ENCODE measurements around the gene HINT3. TPM values are rescaled to one million over a fixed set of nuclear protein-coding genes. Genes with fewer than 3 reads are reported as not detected.
"Not testable (repeated sequence)": the region's sequence is repeated elsewhere in the genome, so short reads cannot be mapped to it uniquely, and the experiment has no call there.

Gene HINT3
- total RNA-seq, 1 donor from 2014 or later, result 81.1 TPM

GRCh38 chr6:126002755-126003679 lies 46.4 kb downstream of the HINT3 start:
- DNase-seq, result no peak

DNA sequence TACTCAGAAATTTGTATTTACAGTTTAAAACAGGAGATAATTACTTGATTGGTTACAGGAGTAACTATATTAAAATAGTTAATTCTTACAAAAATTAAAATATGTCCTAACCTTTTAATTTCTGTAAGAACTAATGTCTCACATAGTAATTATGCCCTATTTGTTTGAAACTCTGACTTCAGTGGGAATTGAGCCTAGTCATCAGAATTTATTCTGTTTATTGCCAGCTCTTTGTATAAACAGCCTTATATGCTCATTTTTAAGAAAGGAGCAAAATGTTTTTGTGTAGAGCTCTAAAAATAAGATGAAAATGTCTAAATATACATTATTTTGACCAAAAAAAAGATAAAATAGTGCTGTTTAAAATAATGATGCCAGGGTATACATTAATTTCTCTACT lies 51.2 kb downstream of the HINT3 start:
- no peak for DNase-seq

GRCh38 chr6:126010040-126010439 lies 53.5 kb downstream of the HINT3 start:
- no peak for DNase-seq

GRCh38 chr6:126015863-126016262 lies 59.3 kb downstream of the HINT3 start:
- no peak for DNase-seq

- DNase-seq, result no peak
These were observed 60.0 kb downstream of the HINT3 start for GRCh38 chr6:126016591-126016990.

- DNase-seq, result no peak
These were observed 61.1 kb downstream of the HINT3 start for GRCh38 chr6:126017668-126018067.

DNA sequence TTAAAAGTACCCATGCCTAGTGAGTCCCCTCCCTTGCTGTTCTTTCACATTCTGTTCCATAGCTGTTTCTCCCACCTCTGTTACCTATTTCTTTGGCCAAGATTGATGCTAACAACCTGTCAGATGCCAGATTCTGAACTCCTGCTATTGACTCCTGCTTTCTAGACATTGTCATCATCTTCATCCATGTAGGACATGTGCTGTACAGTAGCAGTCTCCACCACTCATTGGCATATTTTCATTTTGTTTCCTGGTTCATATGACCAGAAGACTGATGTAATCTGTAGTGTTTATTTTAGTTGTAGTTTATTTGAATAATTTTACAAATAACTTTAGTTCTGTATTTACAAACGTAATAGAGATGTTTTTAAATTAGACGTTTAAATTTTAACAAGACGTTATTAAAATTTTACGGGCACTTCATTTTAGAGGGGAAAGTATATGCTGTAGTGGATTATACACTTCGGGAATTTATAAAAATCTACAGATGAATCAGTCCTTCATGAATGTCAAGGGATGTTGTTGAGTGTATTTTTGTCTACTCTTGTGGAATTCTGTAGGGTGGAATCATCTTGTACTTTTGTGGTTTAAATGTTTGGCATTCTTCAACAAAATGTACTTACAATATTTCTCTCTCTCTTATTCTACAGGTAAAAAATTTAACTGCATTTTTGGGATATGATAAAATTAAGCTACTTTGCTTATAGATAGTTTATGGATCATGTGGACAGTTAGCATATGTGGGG lies 63.9 kb downstream of the HINT3 start:
- no peak for DNase-seq

GRCh38 chr6:126023474-126023873 lies 66.9 kb downstream of the HINT3 start:
- not testable (repeated sequence) for DNase-seq

DNA sequence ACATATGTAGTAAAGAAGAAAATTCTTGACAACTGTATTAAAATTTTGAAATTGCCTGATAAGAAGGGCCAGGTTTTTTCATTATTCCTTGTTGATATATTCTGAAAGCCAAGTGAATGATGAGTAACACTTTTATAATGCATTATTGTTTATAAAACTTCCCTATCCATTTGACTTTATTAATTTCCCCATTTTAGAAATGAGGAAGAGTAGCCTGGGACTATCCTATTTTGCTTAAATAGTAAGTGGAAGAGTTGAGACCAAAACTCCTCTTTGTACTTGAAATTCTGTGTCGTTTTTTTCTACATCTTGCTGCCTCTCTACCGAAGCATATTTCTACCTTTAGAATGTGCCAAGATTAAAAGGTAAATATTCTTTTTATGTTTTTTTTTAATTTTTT lies 69.4 kb downstream of the HINT3 start:
- DNase-seq, result no peak

DNA sequence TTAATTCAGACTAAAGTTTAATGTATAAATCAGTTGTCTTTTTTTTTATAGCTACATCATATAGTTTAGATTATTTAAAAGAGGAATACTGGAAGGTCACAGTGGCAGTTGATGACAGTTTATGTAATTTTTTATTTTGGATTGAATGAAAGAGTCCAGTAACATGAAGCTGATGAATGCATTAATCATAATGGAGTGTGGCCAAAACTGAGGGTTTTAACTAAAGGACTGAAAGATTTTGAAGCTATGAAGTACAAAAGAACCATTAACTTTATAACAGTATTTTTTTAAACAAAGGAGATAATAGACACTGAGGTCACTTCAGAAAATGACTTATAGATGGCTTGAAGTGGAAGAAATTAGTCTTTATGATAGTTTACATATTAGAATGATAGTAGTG lies 71.0 kb downstream of the HINT3 start:
- no peak for DNase-seq

Small RNAs within 50 kb of the gene (small RNA-seq; reads per million reads assigned to genes)
- not detected for gene RNA5SP216

Other genes starting within 250 kb of the HINT3 start
- 0.62 TPM for gene HEY2, start 207.1 kb upstream of the HINT3 start, total RNA-seq
- 33.5 TPM for gene NCOA7, start 165.8 kb upstream of the HINT3 start, total RNA-seq
- gene TRMT11, start 29.8 kb downstream of the HINT3 start, total RNA-seq, result 39.5 TPM